Neuronal stem cell (in vitro differentiated cells): ENCODE data around the gene PGM2L1.

Source experiments
- DNase-seq: peaks from one replicate; pipeline ENCODE4 v3.0.0-alpha.2; 2013; ENCODE audit warnings: low spot score
- H2AFZ ChIP-seq: one replicate; pipeline ENCODE4 v1.6.1; 2013; ENCODE audit warnings: mild to moderate bottlenecking, low read length, inconsistent platforms
- H2AK5ac ChIP-seq: 2 replicates; pipeline ENCODE4 v1.6.1; 2013; ENCODE audit warnings: low read depth, mild to moderate bottlenecking, inconsistent platforms, low read length, moderate library complexity, mixed read lengths
- H2BK120ac ChIP-seq: 2 replicates; pipeline ENCODE4 v1.6.1; 2013; ENCODE audit warnings: low read depth, mild to moderate bottlenecking, inconsistent platforms, low read length, moderate library complexity, mixed read lengths
- H2BK12ac ChIP-seq: one replicate; pipeline ENCODE4 v1.6.1; 2013; ENCODE audit warnings: low read length, inconsistent platforms
- H2BK15ac ChIP-seq: 2 replicates; pipeline ENCODE4 v1.6.1; 2013; ENCODE audit warnings: mild to moderate bottlenecking, low read length, inconsistent platforms, mixed read lengths
- H2BK5ac ChIP-seq: one replicate; pipeline ENCODE4 v1.6.1; 2013; ENCODE audit warnings: inconsistent platforms, mild to moderate bottlenecking, low read length, moderate library complexity
- H3K14ac ChIP-seq: one replicate; pipeline ENCODE4 v1.6.1; 2013; ENCODE audit warnings: low read length, inconsistent platforms
- H3K18ac ChIP-seq: 2 replicates; pipeline ENCODE4 v1.6.1; 2013; ENCODE audit warnings: low read length, inconsistent platforms
- H3K23ac ChIP-seq: 2 replicates; pipeline ENCODE4 v1.6.1; 2013; ENCODE audit warnings: low read depth, mild to moderate bottlenecking, mixed read lengths, low read length, inconsistent platforms; ENCODE audit not compliant: poor library complexity
- H3K27ac ChIP-seq: replicated peaks from 3 replicates; pipeline ENCODE4 v1.5.1; 2013; ENCODE audit warnings: low read length, inconsistent platforms
- H3K27me3 ChIP-seq, 3 experiments: 2 replicates each; pipeline ENCODE4 v1.6.1; 2013; ENCODE audit warnings: low read length in 3 of 3, mild to moderate bottlenecking in 2 of 3, inconsistent platforms in 1 of 3, low read depth in 1 of 3, mixed read lengths in 1 of 3, moderate library complexity in 1 of 3; ENCODE audit not compliant: control insufficient read depth in 3 of 3, insufficient read depth in 3 of 3
- H3K36me3 ChIP-seq, 2 donors: replicated peaks in 1 of 2; 2 replicates each; pipeline ENCODE4 v1.6.1; 2013; ENCODE audit warnings: low read length in 2 of 2; ENCODE audit not compliant: control insufficient read depth in 2 of 2, insufficient read depth in 2 of 2
- H3K4ac ChIP-seq: 2 replicates; pipeline ENCODE4 v1.6.1; 2013; ENCODE audit warnings: inconsistent platforms, mild to moderate bottlenecking, low read length, moderate library complexity
- H3K4me1 ChIP-seq, 2 donors: 1 replicate in 1 of 2; 2 replicates in 1 of 2; pipeline ENCODE4 v1.6.1; 2013; ENCODE audit warnings: low read length in 2 of 2, low read depth in 1 of 2; ENCODE audit not compliant: control insufficient read depth in 2 of 2, insufficient read depth in 1 of 2
- H3K4me2 ChIP-seq: one replicate; pipeline ENCODE4 v1.6.1; 2013; ENCODE audit warnings: mild to moderate bottlenecking, low read length, inconsistent platforms; ENCODE audit not compliant: insufficient read depth, poor library complexity, severe bottlenecking
- H3K4me3 ChIP-seq, 2 donors: 2 replicates each; pipeline ENCODE4 v1.5.1; 2013; ENCODE audit warnings: low read length in 2 of 2, mild to moderate bottlenecking in 2 of 2, inconsistent platforms in 1 of 2, moderate library complexity in 1 of 2
- H3K79me1 ChIP-seq: one replicate; pipeline ENCODE4 v1.6.1; 2013; ENCODE audit warnings: low read depth, mild to moderate bottlenecking, inconsistent platforms, low read length, moderate library complexity
- H3K9ac ChIP-seq: one replicate; pipeline ENCODE4 v1.6.1; 2013; ENCODE audit warnings: mild to moderate bottlenecking, low read depth, low read length, inconsistent platforms; ENCODE audit not compliant: poor library complexity
- H3K9me3 ChIP-seq, 2 donors: replicated peaks in 1 of 2; 2 replicates each; pipeline versions ENCODE3 to v1.6.1; 2013; ENCODE audit warnings: low read length in 2 of 2, mild to moderate bottlenecking in 2 of 2, inconsistent platforms in 1 of 2, low read depth in 1 of 2, mixed read lengths in 1 of 2, moderate library complexity in 1 of 2; ENCODE audit not compliant: control insufficient read depth in 2 of 2, insufficient read depth in 1 of 2
- H4K8ac ChIP-seq: one replicate; pipeline ENCODE4 v1.6.1; 2013; ENCODE audit warnings: low read depth, mild to moderate bottlenecking, inconsistent platforms, low read length, moderate library complexity
- H4K91ac ChIP-seq: one replicate; pipeline ENCODE4 v1.6.1; 2013; ENCODE audit warnings: low read length, low read depth, mild to moderate bottlenecking, inconsistent platforms; ENCODE audit not compliant: poor library complexity
- WGBS, 2 donors: extraction: QIAGEN DNeasy Blood & Tissue Kit; methylation state at CpG; one replicate each; pipeline ENCODE4 v1.1.7; 2013; ENCODE audit warnings: missing lambda C conversion rate in 2 of 2, mixed read lengths in 1 of 2; ENCODE audit not compliant: insufficient read length in 2 of 2, insufficient replicate concordance in 1 of 2; ENCODE audit errors: extremely low coverage in 2 of 2; 5-methylcytosine and 5-hydroxymethylcytosine counted together

PGM2L1 gene

GRCh38 chr11:74355626-74356025 is 42.6 kb downstream of the PGM2L1 start:
- no peak overlapping the region for H3K27ac ChIP-seq
- H2AK5ac ChIP-seq: no peak overlapping the region
- H2AFZ ChIP-seq: no peak overlapping the region
- H3K9me3 ChIP-seq: peaks cover 1 to 23% of the 10 kb centered on the region in 2 donors
- H2BK5ac ChIP-seq: no peak overlapping the region
- H2BK15ac ChIP-seq: no peak overlapping the region
- H3K18ac ChIP-seq: no peak overlapping the region
- no peaks in the 10 kb centered on the region for H3K79me1 ChIP-seq
- no peak overlapping the region for H3K4ac ChIP-seq
- H3K23ac ChIP-seq: no peak overlapping the region
- H3K36me3 ChIP-seq: peaks cover 0 to 29% of the 10 kb centered on the region in 2 donors
- no peaks in the 10 kb centered on the region for H3K27me3 ChIP-seq
- no peak overlapping the region for H4K8ac ChIP-seq
- no peak overlapping the region for H3K9ac ChIP-seq
- no peak overlapping the region for H2BK120ac ChIP-seq
- H4K91ac ChIP-seq: no peak overlapping the region
- H3K4me3 ChIP-seq: no peak overlapping the region
- no peaks in the 10 kb centered on the region for H3K4me1 ChIP-seq
- no CpG with 5 or more reads among the region's 2 CpGs for whole genome bisulfite sequencing, 2 donors
- no peak overlapping the region for H3K4me2 ChIP-seq
- no peak for DNase-seq
- no peak overlapping the region for H3K14ac ChIP-seq
- no peak overlapping the region for H2BK12ac ChIP-seq

GRCh38 chr11:74354036-74354435 is 44.2 kb downstream of the PGM2L1 start:
- H3K4me2 ChIP-seq: no peak overlapping the region
- H3K4ac ChIP-seq: no peak overlapping the region
- WGBS, 2 donors: no CpG with 5 or more reads among the region's 3 CpGs
- H3K36me3 ChIP-seq: peaks cover 0 to 18% of the 10 kb centered on the region in 2 donors
- no peak for DNase-seq
- peaks cover 0 to 11% of the 10 kb centered on the region in 2 donors for H3K9me3 ChIP-seq
- no peak overlapping the region for H2AFZ ChIP-seq
- H3K4me3 ChIP-seq: no peak overlapping the region
- no peaks in the 10 kb centered on the region for H3K4me1 ChIP-seq
- H3K27me3 ChIP-seq: no peaks in the 10 kb centered on the region
- H2BK5ac ChIP-seq: no peak overlapping the region
- H3K79me1 ChIP-seq: no peaks in the 10 kb centered on the region
- H3K18ac ChIP-seq: no peak overlapping the region
- no peak overlapping the region for H2BK120ac ChIP-seq
- H4K91ac ChIP-seq: no peak overlapping the region
- no peak overlapping the region for H3K9ac ChIP-seq
- H3K27ac ChIP-seq: no peak overlapping the region
- no peak overlapping the region for H4K8ac ChIP-seq
- no peak overlapping the region for H2AK5ac ChIP-seq
- H3K14ac ChIP-seq: no peak overlapping the region
- H3K23ac ChIP-seq: no peak overlapping the region
- no peak overlapping the region for H2BK12ac ChIP-seq
- H2BK15ac ChIP-seq: no peak overlapping the region

- H2BK15ac ChIP-seq: no peak overlapping the region
- no peak overlapping the region for H2AFZ ChIP-seq
- H3K9ac ChIP-seq: no peak overlapping the region
- DNase-seq: no peak
- H2BK120ac ChIP-seq: no peak overlapping the region
- H3K27me3 ChIP-seq: no peaks in the 10 kb centered on the region
- H3K14ac ChIP-seq: no peak overlapping the region
- peaks cover 0 to 24% of the 10 kb centered on the region in 2 donors for H3K36me3 ChIP-seq
- H3K4me2 ChIP-seq: no peak overlapping the region
- H2BK12ac ChIP-seq: no peak overlapping the region
- H4K8ac ChIP-seq: no peak overlapping the region
- no peaks in the 10 kb centered on the region for H3K4me1 ChIP-seq
- no peak overlapping the region for H4K91ac ChIP-seq
- no CpG with 5 or more reads among the region's 2 CpGs for WGBS, 2 donors
- H3K79me1 ChIP-seq: no peaks in the 10 kb centered on the region
- H3K18ac ChIP-seq: no peak overlapping the region
- H2BK5ac ChIP-seq: no peak overlapping the region
- peaks cover 0 to 9% of the 10 kb centered on the region in 2 donors for H3K9me3 ChIP-seq
- H3K4me3 ChIP-seq: no peak overlapping the region
- H3K27ac ChIP-seq: no peak overlapping the region
- H3K4ac ChIP-seq: no peak overlapping the region
- no peak overlapping the region for H2AK5ac ChIP-seq
- H3K23ac ChIP-seq: no peak overlapping the region
Observed at GRCh38 chr11:74347381-74347780, 50.9 kb downstream of the PGM2L1 start.

- peaks cover 2 to 31% of the 10 kb centered on the region in 2 donors for H3K36me3 ChIP-seq
- H2BK15ac ChIP-seq: no peak overlapping the region
- no peaks in the 10 kb centered on the region for H3K27me3 ChIP-seq
- no peak overlapping the region for H2AFZ ChIP-seq
- H3K4me3 ChIP-seq: no peak overlapping the region
- H3K4me2 ChIP-seq: no peak overlapping the region
- no peaks in the 10 kb centered on the region for H3K79me1 ChIP-seq
- WGBS, 2 donors: no CpG with 5 or more reads among the region's 1 CpG
- no peak for DNase-seq
- no peak overlapping the region for H2BK5ac ChIP-seq
- no peak overlapping the region for H3K23ac ChIP-seq
- H3K18ac ChIP-seq: no peak overlapping the region
- H2AK5ac ChIP-seq: no peak overlapping the region
- no peak overlapping the region for H3K4ac ChIP-seq
- H3K4me1 ChIP-seq: no peaks in the 10 kb centered on the region
- H2BK12ac ChIP-seq: no peak overlapping the region
- no peak overlapping the region for H4K91ac ChIP-seq
- H3K14ac ChIP-seq: no peak overlapping the region
- no peak overlapping the region for H3K27ac ChIP-seq
- H4K8ac ChIP-seq: no peak overlapping the region
- H3K9ac ChIP-seq: no peak overlapping the region
- H2BK120ac ChIP-seq: no peak overlapping the region
- H3K9me3 ChIP-seq: peaks cover 0 to 2% of the 10 kb centered on the region in 2 donors
Observed at GRCh38 chr11:74345420-74345819, 52.8 kb downstream of the PGM2L1 start.
